Measurements from ENCODE around the gene KAZN.

Gene KAZN

DNA sequence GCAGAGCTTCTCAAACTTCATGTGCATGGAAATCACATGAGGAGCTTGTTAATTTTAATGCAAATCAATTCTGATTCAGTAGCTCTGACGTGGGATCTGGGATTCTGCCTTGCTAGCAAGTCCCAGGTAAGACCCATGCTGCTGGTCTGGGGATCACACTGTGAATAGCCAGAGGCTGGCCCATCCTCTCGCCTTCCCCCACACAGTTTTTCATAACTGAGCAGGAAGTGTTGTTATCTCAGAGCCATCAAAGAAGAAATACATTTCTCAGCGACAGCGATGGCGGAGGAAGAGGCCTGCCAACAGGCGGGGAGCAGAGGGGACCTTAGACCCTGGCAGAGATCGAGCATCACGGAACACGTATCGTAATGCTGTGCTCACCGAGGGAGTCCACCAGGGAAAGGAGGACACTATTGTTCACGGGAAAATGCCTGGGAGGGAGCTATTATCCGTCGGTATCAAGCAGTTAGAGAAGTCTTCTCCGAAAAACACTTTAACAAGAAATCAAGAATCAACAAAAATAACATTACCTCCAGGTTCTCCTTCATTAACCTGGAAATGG lies 286.2 kb downstream of the KAZN start:
- no peak for ATAC-seq
- TF ChIP-seq ESRRG (CRISPR knock-in tag; IDR thresholded peaks at IDR 0.05), result no peak

- ATAC-seq, result no peak
- TF ChIP-seq, protein P1, sequence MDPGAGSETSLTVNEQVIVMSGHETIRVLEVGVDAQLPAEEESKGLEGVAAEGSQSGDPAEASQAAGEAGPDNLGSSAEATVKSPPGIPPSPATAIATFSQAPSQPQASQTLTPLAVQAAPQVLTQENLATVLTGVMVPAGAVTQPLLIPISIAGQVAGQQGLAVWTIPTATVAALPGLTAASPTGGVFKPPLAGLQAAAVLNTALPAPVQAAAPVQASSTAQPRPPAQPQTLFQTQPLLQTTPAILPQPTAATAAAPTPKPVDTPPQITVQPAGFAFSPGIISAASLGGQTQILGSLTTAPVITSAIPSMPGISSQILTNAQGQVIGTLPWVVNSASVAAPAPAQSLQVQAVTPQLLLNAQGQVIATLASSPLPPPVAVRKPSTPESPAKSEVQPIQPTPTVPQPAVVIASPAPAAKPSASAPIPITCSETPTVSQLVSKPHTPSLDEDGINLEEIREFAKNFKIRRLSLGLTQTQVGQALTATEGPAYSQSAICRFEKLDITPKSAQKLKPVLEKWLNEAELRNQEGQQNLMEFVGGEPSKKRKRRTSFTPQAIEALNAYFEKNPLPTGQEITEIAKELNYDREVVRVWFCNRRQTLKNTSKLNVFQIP (CRISPR knock-in tag; IDR thresholded peaks at IDR 0.05; ENCODE audit: borderline replicate concordance, low read depth), result no peak
- TF ChIP-seq TCF4 (CRISPR knock-in tag; IDR thresholded peaks at IDR 0.05; ENCODE audit: borderline replicate concordance), result no peak
- TF ChIP-seq ZFP30 (CRISPR knock-in tag; IDR thresholded peaks at IDR 0.05), result no peak
- TF ChIP-seq CREB5 (CRISPR knock-in tag; IDR thresholded peaks at IDR 0.05; ENCODE audit: low read depth), result no peak
- TF ChIP-seq, protein P2, sequence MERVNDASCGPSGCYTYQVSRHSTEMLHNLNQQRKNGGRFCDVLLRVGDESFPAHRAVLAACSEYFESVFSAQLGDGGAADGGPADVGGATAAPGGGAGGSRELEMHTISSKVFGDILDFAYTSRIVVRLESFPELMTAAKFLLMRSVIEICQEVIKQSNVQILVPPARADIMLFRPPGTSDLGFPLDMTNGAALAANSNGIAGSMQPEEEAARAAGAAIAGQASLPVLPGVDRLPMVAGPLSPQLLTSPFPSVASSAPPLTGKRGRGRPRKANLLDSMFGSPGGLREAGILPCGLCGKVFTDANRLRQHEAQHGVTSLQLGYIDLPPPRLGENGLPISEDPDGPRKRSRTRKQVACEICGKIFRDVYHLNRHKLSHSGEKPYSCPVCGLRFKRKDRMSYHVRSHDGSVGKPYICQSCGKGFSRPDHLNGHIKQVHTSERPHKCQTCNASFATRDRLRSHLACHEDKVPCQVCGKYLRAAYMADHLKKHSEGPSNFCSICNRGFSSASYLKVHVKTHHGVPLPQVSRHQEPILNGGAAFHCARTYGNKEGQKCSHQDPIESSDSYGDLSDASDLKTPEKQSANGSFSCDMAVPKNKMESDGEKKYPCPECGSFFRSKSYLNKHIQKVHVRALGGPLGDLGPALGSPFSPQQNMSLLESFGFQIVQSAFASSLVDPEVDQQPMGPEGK (CRISPR knock-in tag; IDR thresholded peaks at IDR 0.05; ENCODE audit: borderline replicate concordance), result no peak
- no peak for TF ChIP-seq ESRRG (CRISPR knock-in tag; IDR thresholded peaks at IDR 0.05)
- no peak for TF ChIP-seq BACH2 (CRISPR knock-in tag; IDR thresholded peaks at IDR 0.05; ENCODE audit: borderline replicate concordance)
- TF ChIP-seq, protein P3, sequence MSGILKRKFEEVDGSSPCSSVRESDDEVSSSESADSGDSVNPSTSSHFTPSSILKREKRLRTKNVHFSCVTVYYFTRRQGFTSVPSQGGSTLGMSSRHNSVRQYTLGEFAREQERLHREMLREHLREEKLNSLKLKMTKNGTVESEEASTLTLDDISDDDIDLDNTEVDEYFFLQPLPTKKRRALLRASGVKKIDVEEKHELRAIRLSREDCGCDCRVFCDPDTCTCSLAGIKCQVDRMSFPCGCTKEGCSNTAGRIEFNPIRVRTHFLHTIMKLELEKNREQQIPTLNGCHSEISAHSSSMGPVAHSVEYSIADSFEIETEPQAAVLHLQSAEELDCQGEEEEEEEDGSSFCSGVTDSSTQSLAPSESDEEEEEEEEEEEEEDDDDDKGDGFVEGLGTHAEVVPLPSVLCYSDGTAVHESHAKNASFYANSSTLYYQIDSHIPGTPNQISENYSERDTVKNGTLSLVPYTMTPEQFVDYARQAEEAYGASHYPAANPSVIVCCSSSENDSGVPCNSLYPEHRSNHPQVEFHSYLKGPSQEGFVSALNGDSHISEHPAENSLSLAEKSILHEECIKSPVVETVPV (CRISPR knock-in tag; IDR thresholded peaks at IDR 0.05), result no peak
- no peak for TF ChIP-seq RARB (CRISPR knock-in tag; IDR thresholded peaks at IDR 0.05)
- no peak for TF ChIP-seq ZFP3 (CRISPR knock-in tag; IDR thresholded peaks at IDR 0.05)
- TF ChIP-seq ISL1 (CRISPR knock-in tag; IDR thresholded peaks at IDR 0.05), result no peak
- TF ChIP-seq SNAI2 (CRISPR knock-in tag; IDR thresholded peaks at IDR 0.05), result no peak
- no peak for TF ChIP-seq ARNTL (CRISPR knock-in tag; IDR thresholded peaks at IDR 0.05; ENCODE audit: borderline replicate concordance, low read depth)
- TF ChIP-seq GLIS3 (CRISPR knock-in tag; IDR thresholded peaks at IDR 0.05), result no peak
- no peak for TF ChIP-seq ZC3H10 (CRISPR knock-in tag; IDR thresholded peaks at IDR 0.05)
Measured at GRCh38 chr1:14887044-14887566, 288.6 kb downstream of the KAZN start.

DNA sequence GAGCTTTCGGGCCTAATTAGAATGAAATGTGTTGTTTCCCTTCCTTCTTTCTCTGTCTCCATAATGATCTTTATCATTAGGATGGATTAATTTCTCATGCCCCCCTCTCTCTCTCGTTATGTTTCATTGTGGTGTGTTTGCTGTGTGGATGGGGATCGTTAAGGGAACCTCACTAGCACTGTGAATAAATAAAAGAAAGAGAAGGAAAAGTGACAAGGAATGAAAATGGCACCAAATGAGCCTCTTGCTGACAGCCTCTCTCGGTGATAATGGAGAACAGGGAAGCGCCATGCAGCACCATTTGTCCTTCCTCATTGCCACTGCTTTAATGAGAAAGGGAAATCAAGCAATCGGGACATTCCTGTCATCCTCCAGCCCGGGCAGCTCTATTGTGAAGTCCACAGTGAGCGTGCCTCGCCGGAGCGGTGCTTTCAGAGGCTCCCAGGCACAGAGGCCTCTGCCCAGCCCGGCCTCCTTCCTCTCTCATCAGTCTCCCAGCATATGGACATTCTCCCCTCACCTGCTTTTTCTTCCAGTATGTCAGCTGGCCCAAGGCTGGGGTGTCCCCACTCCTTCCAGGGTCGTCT lies 289.4 kb downstream of the KAZN start:
- ATAC-seq, result no peak
- TF ChIP-seq ZNF565 (CRISPR knock-in tag; conservative IDR thresholded peaks at IDR 0.05; ENCODE audit: low read depth) (no peak), PPARA (CRISPR knock-in tag; IDR thresholded peaks at IDR 0.05; ENCODE audit: borderline replicate concordance) (no peak)

GRCh38 chr1:14888374-14888773 lies 289.9 kb downstream of the KAZN start:
- TF ChIP-seq BACH2 (CRISPR knock-in tag; IDR thresholded peaks at IDR 0.05; ENCODE audit: borderline replicate concordance) (no peak), ZNF8 (CRISPR knock-in tag; IDR thresholded peaks at IDR 0.05) (no peak), ISL1 (CRISPR knock-in tag; IDR thresholded peaks at IDR 0.05) (no peak), OSR1 (CRISPR knock-in tag; IDR thresholded peaks at IDR 0.05) (no peak), RARB (CRISPR knock-in tag; IDR thresholded peaks at IDR 0.05) (no peak), ESRRG (CRISPR knock-in tag; IDR thresholded peaks at IDR 0.05) (no peak), PPARA (CRISPR knock-in tag; IDR thresholded peaks at IDR 0.05; ENCODE audit: borderline replicate concordance) (no peak), TCF4 (CRISPR knock-in tag; IDR thresholded peaks at IDR 0.05; ENCODE audit: borderline replicate concordance) (no peak), ARNTL (CRISPR knock-in tag; IDR thresholded peaks at IDR 0.05; ENCODE audit: borderline replicate concordance, low read depth) (no peak), ZNF70 (CRISPR knock-in tag; IDR thresholded peaks at IDR 0.05) (no peak), ZNF565 (CRISPR knock-in tag; conservative IDR thresholded peaks at IDR 0.05; ENCODE audit: low read depth) (no peak), GLIS3 (CRISPR knock-in tag; IDR thresholded peaks at IDR 0.05) (no peak), SNAI2 (CRISPR knock-in tag; IDR thresholded peaks at IDR 0.05) (no peak), ZC3H10 (CRISPR knock-in tag; IDR thresholded peaks at IDR 0.05) (no peak)
- TF ChIP-seq, protein P2 (CRISPR knock-in tag; IDR thresholded peaks at IDR 0.05; ENCODE audit: borderline replicate concordance), result no peak
- ATAC-seq, result no peak
